Gastroesophageal sphincter (tissue), 3 donors: ENCODE results near the gene CIAO2A.

Source experiments
- EP300 ChIP-seq: sonication (generic); formaldehyde crosslinking; IDR thresholded peaks from one replicate; pipeline ENCODE4 v1.6.1; 2017; ENCODE audit warnings: antibody characterized with exemption, mild to moderate bottlenecking
- POLR2A ChIP-seq, 2 donors: fragments of 450-650 bp; IDR thresholded peaks; one replicate each; pipeline ENCODE4 v1.6.1; 2017; ENCODE audit warnings: antibody characterized with exemption in 2 of 2, mild to moderate bottlenecking in 2 of 2, moderate library complexity in 1 of 2
- TF ChIP-seq, protein P1 (sequence below), 4 experiments: fragments of 200-600 bp in 2 of 4; fragments of 450-650 bp in 2 of 4; sonication (generic) in 1 of 4; IDR thresholded peaks; one replicate each; pipeline ENCODE4 v1.5.1; 2017 to 2019; ENCODE audit warnings: antibody characterized with exemption in 4 of 4, mild to moderate bottlenecking in 2 of 4, moderate library complexity in 2 of 4

DNA sequence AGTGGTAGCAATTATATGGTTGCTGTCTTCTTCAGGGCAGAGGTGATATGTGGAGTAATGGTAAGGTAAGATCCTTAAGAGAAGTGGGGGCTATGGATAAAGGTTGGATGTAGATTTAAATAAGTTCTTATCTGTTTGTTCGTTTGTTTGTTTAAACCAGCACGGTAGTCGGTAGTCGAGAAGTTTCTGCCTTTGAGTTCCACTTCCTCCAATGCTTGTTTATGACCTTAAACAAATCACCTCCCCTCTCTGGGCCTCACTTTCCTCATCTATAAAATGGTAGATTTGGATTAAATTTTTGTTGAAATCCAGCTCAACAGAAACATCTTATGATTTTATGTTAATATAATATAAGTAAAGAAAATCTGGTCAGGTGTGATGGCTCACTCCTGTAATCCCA is 59.1 kb downstream of the CIAO2A start:
- TF ChIP-seq, protein P1, sequence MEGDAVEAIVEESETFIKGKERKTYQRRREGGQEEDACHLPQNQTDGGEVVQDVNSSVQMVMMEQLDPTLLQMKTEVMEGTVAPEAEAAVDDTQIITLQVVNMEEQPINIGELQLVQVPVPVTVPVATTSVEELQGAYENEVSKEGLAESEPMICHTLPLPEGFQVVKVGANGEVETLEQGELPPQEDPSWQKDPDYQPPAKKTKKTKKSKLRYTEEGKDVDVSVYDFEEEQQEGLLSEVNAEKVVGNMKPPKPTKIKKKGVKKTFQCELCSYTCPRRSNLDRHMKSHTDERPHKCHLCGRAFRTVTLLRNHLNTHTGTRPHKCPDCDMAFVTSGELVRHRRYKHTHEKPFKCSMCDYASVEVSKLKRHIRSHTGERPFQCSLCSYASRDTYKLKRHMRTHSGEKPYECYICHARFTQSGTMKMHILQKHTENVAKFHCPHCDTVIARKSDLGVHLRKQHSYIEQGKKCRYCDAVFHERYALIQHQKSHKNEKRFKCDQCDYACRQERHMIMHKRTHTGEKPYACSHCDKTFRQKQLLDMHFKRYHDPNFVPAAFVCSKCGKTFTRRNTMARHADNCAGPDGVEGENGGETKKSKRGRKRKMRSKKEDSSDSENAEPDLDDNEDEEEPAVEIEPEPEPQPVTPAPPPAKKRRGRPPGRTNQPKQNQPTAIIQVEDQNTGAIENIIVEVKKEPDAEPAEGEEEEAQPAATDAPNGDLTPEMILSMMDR (IDR thresholded peaks at IDR 0.05), result no peak
- no peak for TF ChIP-seq POLR2A (IDR thresholded peaks at IDR 0.05)
- TF ChIP-seq EP300, result no peak
